Measurements from ENCODE around the gene ONECUT3. TPM values are rescaled to one million over a fixed set of nuclear protein-coding genes. Genes with fewer than 3 reads are reported as not detected.
"Not testable (repeated sequence)": the region's sequence is repeated elsewhere in the genome, so short reads cannot be mapped to it uniquely, and the experiment has no call there.

The ONECUT3 gene
- total RNA-seq, 1 experiment from 2014 or later = not detected

- DNase-seq (ENCODE audit: low read depth) = peak; percentile 42
Observed at GRCh38 chr19:1794424-1795172, 41.3 kb downstream of the ONECUT3 start.

GRCh38 chr19:1796395-1797142 is 43.3 kb downstream of the ONECUT3 start:
- no peak for DNase-seq (ENCODE audit: low read depth)

DNA sequence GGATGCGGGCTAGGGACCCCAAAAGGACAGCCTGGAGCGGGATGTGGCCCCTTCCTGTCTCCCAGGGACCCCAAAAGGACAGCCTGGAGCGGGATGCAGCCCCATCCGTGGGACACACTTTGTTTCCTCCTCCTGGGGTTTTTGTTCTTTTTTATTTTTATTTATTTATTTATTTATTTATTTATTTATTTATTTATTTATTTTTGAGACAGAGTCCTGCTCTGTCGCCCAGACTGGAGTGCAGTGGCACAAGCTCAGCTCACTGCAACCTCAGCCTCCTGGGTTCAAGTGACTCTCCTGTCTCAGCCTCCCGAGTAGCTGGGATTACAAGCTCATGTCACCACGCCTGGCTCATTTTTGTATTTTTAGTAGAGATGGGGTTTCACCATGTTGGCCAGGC is 44.0 kb downstream of the ONECUT3 start:
- DNase-seq (ENCODE audit: low read depth) = not testable (repeated sequence)

- DNase-seq (ENCODE audit: low read depth) = no peak
Observed at GRCh38 chr19:1799695-1800342, 46.5 kb downstream of the ONECUT3 start.

DNA sequence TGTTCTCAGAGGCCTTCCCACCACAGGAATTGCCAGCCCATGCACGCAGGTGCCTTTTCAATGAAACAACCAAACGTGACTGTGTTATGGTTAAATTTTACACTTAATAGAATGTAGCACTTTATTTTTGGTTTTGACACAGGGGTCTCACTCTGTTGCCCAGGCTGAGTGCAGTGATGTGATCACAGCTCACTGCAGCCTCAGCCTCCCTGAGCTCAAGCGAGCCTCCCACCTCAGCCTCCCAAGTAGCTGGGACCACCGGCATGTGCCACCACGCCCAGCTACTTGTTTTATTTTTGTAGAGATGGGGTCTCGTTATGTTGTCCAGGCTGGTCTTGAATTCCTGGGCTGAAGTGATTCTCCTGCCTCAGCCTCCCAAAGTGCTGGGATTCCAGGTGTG is 51.6 kb downstream of the ONECUT3 start:
- no peak for DNase-seq (ENCODE audit: low read depth)

- no peak for DNase-seq (ENCODE audit: low read depth)
Observed at GRCh38 chr19:1805401-1806183, 52.3 kb downstream of the ONECUT3 start.

GRCh38 chr19:1806184-1807029 is 53.1 kb downstream of the ONECUT3 start:
- DNase-seq (ENCODE audit: low read depth) = no peak

- DNase-seq (ENCODE audit: low read depth) = no peak
Observed at GRCh38 chr19:1807030-1807694, 53.9 kb downstream of the ONECUT3 start.

DNA sequence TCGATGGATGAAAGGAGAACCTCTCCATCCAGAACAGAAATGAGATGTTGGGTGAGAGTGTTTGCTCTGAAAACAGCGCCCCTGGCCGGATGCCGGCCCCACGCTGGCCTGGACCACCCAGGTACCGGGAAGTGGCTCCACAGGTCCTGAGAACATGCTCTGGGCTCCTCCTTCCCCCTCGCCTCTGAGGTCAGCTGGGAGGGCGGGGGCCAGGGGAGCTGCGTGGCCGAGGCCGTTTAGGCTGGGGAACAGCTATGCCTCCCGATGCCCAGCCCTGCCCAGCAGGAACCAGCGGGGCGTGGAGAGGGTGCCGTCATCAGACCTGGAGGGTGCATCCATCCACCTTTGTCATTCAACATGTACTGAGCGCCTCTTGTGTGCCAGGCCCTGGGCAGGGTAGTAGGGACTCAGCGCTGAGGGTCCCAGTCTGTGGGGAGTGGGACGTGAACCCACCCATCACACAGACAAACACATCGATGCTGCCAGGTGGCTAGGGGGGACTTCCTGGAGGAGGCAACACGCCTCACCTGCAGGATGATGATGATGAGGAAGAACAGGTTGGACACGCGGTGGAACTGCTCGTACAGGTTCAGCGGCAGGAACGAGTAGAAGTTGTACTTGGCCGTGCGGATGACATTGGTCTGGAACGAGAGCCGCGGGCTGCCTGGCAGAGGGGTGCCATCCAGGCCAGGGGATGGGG is 54.5 kb downstream of the ONECUT3 start:
- no peak for DNase-seq (ENCODE audit: low read depth)

GRCh38 chr19:1808395-1808731 is 55.1 kb downstream of the ONECUT3 start:
- DNase-seq (ENCODE audit: low read depth) = no peak

GRCh38 chr19:1809678-1810077 is 56.4 kb downstream of the ONECUT3 start:
- DNase-seq (ENCODE audit: low read depth) = no peak

DNA sequence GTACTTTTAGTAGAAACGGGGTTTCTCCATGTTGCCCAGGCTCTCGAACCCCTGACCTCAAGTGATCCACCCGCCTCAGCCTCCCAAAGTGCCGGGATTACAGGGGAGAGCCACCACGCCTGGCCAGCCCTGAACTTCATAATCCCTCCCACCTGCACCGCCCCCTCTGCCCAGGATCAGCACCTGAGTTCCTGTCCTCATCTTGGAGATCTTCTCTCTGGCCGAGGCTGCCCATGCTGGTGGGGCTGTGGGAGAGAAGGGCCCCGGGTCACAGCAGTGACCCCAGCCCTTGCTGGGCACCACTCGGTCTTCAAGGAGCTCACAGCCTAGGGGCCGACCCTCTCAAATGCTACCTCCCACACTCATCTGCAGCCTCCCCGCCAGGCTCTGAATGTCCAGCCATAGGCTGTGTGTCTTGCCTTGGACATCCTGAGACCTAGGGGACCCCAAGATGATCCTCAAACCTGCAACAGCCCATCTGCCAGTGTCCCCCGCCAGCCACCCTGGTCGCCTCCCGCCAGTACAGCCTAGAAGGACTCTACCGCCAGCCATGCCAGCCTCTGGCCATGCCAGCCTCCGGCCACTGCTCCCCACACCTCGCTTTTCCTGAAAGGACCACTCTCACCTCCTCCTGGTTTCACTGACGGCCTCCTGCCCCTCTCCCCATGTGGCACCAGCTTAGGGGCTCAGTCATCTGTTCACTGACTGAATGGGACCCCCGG is 57.3 kb downstream of the ONECUT3 start:
- DNase-seq (ENCODE audit: low read depth) = no peak

DNA sequence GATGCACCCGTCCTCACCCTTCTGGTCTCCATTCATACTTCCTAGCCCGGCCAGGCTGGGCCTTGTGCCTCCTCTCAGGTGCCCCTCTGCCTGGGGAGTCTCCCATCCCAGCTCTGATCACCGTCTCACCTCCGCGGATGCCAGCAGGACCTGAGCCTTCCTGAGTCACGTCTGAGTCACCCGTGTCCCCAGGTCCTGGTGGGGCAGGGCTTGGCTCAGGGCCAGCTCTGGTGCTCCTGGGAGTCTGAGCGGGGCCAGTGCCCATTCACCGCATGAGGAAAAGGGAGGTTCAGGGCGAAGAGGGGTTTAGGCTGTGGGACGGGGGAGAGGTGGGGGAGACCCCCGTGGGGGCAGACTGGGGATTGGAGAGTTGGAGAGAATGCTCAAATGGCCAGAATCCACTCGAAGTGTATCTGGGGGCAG is 58.2 kb downstream of the ONECUT3 start:
- DNase-seq (ENCODE audit: low read depth) = peak; percentile 96

DNA sequence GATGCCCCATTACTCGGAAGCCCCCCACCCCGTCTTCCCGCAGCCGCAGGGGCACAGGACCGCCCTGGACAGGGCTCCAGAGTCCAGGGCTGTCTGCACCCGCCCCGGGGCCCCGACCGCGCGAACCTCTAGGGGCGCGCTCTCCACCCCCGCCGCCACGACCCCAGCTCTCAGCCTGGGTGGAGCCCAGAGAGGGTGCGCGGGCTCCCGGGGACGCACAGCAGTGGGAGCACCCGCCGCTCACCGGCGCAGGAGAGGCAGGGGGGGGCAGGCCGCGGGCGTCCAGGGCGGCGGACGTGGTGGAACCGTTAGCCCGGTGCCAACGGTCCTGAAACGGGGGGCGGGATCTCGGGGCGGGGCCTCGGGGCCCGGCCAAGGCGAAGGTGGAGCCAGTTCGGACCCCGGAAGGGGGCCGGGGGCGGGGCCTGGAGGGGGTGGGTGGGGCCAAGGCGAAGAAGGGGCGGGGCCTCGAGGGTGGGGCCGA is 58.7 kb downstream of the ONECUT3 start, which contains the start of gene ATP8B3:
TSS of gene ATP8B3 (minus strand) at position 335 of the 484 bp plus-strand sequence. CDS start 540 bp downstream, outside the sequence.
- no peak for DNase-seq (ENCODE audit: low read depth)

DNA sequence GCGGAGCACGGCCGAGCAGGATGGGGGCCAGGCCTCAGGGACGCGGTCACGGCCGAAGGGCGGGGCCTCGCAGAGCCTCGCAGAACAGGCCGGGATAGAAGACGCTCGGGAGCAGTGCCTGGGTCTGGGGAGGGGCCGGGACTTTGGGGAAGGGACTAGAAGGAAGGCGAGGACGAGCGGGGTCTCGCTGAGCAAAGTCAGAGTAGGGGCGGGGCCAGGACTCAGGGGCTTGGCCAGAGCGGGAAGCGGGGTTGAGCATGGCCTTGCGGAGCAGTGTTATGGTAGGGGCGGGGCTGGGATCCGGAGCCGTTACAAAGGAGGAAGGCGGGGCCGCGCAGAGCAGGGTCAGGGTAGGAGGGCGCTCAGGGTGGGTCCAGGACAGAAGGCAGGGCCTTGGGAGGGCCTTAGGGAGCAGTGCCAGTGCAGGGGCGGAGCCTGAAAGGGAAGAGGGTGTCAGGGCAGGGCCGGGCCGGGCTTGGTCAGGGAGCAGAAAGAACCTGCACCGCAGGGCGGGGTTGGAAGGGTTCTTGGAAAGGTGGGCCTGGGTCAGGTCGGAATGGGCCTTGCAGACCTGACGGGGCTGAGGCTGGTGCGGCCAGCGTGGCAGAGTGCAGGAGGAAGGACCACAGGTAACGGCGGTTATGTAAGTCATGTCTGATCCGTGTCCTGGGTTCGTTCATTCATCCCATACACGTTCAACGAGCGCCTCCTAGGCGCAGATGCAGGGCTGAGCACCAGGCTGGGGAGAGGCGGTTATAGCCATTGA is 59.3 kb downstream of the ONECUT3 start:
- peak; percentile 98 for DNase-seq (ENCODE audit: low read depth)

- DNase-seq (ENCODE audit: low read depth) = no peak
Observed at GRCh38 chr19:1813192-1814182, 60.2 kb downstream of the ONECUT3 start.

- DNase-seq (ENCODE audit: low read depth) = no peak
Observed at GRCh38 chr19:1814391-1814790, 61.1 kb downstream of the ONECUT3 start.
